A673 (cell line): ENCODE results near the gene KCNK5.

Source experiments
- EZH2 ChIP-seq: fragments of 200-600 bp; sonication (generic); IDR thresholded peaks from 2 replicates; pipeline ENCODE4 v1.6.1; 2017; ENCODE audit warnings: borderline replicate concordance, low read depth, mild to moderate bottlenecking, mixed read lengths, antibody characterized with exemption, low read length; ENCODE audit not compliant: poor library complexity, severe bottlenecking
- TF ChIP-seq, protein P1 (sequence below): fragments of 300-800, 200-600 bp; sonication (generic); conservative IDR thresholded peaks from 2 replicates; pipeline ENCODE4 v1.5.1; 2017; ENCODE audit warnings: low read depth, mild to moderate bottlenecking, antibody characterized with exemption, low read length, moderate library complexity, mixed read lengths

DNA sequence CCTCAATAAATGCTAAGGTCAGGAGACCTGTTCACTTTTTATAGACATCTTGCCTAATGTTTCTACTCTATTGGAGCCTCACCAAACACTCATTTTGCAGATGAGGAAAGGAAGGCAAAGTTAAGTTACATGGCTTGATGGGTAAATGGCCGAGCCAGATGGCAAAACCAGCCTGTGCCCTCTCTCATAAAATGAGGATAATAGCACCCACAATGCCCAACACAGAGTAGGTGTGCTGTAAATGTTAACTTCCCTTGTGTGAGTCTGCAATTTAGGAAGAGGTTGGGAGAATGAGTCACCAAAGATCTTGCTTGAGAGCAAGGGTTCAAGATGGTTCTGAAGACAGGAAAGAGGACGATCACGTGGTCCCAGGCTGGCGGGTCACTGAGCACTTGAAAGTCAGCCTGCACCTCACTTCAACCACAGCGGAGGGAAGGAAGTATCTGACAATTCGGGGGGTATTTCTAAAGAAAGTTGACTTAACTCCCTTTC, 3.3 kb downstream of the KCNK5 start:
- TF ChIP-seq, protein P1, sequence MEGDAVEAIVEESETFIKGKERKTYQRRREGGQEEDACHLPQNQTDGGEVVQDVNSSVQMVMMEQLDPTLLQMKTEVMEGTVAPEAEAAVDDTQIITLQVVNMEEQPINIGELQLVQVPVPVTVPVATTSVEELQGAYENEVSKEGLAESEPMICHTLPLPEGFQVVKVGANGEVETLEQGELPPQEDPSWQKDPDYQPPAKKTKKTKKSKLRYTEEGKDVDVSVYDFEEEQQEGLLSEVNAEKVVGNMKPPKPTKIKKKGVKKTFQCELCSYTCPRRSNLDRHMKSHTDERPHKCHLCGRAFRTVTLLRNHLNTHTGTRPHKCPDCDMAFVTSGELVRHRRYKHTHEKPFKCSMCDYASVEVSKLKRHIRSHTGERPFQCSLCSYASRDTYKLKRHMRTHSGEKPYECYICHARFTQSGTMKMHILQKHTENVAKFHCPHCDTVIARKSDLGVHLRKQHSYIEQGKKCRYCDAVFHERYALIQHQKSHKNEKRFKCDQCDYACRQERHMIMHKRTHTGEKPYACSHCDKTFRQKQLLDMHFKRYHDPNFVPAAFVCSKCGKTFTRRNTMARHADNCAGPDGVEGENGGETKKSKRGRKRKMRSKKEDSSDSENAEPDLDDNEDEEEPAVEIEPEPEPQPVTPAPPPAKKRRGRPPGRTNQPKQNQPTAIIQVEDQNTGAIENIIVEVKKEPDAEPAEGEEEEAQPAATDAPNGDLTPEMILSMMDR: no peak
- no peak for TF ChIP-seq EZH2
